ENCODE results near the gene PODXL. TPM values are rescaled to one million over a fixed set of nuclear protein-coding genes. Genes with fewer than 3 reads are reported as not detected.
A peak's percentile ranks its signal among the peaks of the same experiment; 100 is the strongest.

The PODXL gene
- polyA plus RNA-seq, 2 of the 4 experiments (the other 2 are of a cell fraction), result 13.2 to 35.3 TPM

- peak; percentile 93 for TF ChIP-seq MAFK (IDR thresholded peaks at IDR 0.05; ENCODE audit: partially characterized antibody)
- TF ChIP-seq TFCP2L1 (CRISPR knock-in tag; IDR thresholded peaks at IDR 0.05), result no peak
- no peak for DNase-seq (ENCODE audit: low read depth in 1 of 2, low spot score in 1 of 2)
- Histone ChIP-seq H3K4me1 (peaks cover 25% of the 10 kb centered on the region), H3K4me3 (no peak overlapping the region), H3K4me2 (no peak overlapping the region), H3K9me3 (no peaks in the 10 kb centered on the region), H3K27ac (no peak overlapping the region)
- POLR2A ChIA-PET, result no interaction called here
- ATAC-seq, result no peak
- no peak for FAIRE-seq
- CTCF ChIA-PET, result interaction anchor here (0.9 to 4.1 kb wide), 2 partner anchors 11 to 61 kb away, joined by 4 to 15 read pairs; no protein-coding TSS in a partner anchor
Observed at GRCh38 chr7:131524703-131525102, 31.7 kb downstream of the PODXL start.

DNA sequence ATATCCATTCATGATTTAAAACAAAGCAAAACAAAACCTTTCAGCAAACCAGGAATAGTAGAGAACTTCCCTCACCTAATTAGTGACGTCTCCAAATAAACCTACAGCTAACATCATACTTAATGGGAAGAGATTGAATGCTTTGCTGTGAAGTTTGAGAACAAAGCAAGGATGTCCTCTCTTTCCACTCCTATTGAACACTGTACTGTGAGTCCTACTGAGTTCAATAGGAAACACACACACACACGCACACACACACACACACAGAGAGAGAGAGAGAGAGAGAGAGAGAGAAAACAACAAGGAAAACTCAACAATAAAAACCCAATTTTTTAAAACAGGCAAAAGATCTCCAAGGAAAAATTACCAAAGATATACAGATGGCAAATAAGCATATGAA, 32.3 kb downstream of the PODXL start:
- no peak for FAIRE-seq
- peaks cover 25% of the 10 kb centered on the region for H3K4me1 ChIP-seq
- WGBS (ENCODE audit: missing lambda C conversion rate), result 41% methylated on average over 2 of the region's 2 CpGs
- no peak overlapping the region for H3K4me3 ChIP-seq
- no peak for DNase-seq (ENCODE audit: low read depth in 1 of 2, low spot score in 1 of 2)
- TF ChIP-seq GATA3 (IDR thresholded peaks at IDR 0.05; ENCODE audit: borderline replicate concordance) (no peak), POLR2A (IDR thresholded peaks at IDR 0.05; ENCODE audit: low read length) (no peak), FOXS1 (CRISPR knock-in tag; IDR thresholded peaks at IDR 0.05) (no peak), JUNB (IDR thresholded peaks at IDR 0.05) (no peak)
- TF ChIP-seq, protein P1, sequence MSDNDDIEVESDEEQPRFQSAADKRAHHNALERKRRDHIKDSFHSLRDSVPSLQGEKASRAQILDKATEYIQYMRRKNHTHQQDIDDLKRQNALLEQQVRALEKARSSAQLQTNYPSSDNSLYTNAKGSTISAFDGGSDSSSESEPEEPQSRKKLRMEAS (IDR thresholded peaks at IDR 0.05), result no peak
- TF ChIP-seq, protein P2, sequence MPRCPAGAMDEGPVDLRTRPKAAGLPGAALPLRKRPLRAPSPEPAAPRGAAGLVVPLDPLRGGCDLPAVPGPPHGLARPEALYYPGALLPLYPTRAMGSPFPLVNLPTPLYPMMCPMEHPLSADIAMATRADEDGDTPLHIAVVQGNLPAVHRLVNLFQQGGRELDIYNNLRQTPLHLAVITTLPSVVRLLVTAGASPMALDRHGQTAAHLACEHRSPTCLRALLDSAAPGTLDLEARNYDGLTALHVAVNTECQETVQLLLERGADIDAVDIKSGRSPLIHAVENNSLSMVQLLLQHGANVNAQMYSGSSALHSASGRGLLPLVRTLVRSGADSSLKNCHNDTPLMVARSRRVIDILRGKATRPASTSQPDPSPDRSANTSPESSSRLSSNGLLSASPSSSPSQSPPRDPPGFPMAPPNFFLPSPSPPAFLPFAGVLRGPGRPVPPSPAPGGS (IDR thresholded peaks at IDR 0.05), result no peak
- no peak overlapping the region for H3K4me2 ChIP-seq
- H3K27ac ChIP-seq, result no peak overlapping the region
- CTCF ChIA-PET, result interaction anchor here (0.6 to 4.1 kb wide), 4 partner anchors 11 to 501 kb away, joined by 3 to 15 read pairs (median 4); no protein-coding TSS in a partner anchor
- POLR2A ChIA-PET, result no interaction called here
- no peak for ATAC-seq
- no peaks in the 10 kb centered on the region for H3K9me3 ChIP-seq

DNA sequence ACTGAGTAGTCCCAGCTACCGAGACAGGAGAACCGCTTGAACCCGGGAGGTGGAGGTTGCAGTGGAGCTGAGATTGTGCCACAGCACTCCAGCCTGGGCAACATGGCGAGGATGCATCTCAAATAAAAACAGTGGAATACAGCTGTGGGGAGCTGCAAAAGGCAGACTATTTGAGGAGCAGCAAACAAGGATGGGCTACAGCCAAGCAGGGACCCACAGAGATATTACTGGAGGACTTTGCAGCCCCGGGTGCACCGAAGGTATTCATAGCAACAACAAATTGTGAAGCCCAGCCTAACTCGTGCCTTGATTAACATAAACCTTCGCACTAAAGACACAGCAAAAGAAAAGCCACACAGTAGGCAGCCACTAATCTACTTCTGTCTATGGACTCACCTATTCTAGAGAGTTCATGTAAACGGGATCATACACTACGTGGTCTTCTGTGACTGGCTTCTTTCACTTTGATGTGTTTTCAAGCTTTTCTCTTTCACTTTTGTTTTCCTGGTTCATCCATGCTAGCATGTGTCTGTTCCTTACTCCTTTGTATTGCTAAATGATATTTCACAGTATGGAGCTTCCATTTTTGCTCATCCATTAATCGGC, 34.0 kb downstream of the PODXL start:
- no peak overlapping the region for H3K4me3 ChIP-seq
- H3K27ac ChIP-seq, result peak overlapping the region; percentile 52 to 75; a peak in 4 of 6 replicates
- H3K4me1 ChIP-seq, result peaks cover 25% of the 10 kb centered on the region
- 86% methylated on average over 11 of the region's 11 CpGs for WGBS (ENCODE audit: missing lambda C conversion rate)
- POLR2A ChIA-PET, result interaction anchor here (1.2 kb wide), 1 partner anchor 16 kb away, joined by 3 read pairs; no protein-coding TSS in a partner anchor
- H3K9me3 ChIP-seq, result no peaks in the 10 kb centered on the region
- CTCF ChIA-PET, result interaction anchor here (0.5 to 3.5 kb wide), 5 partner anchors 9 to 453 kb away, joined by 3 to 17 read pairs (median 4); no protein-coding TSS in a partner anchor
- DNase-seq (ENCODE audit: low read depth in 1 of 2, low spot score in 1 of 2) (no peak), FAIRE-seq (no peak), ATAC-seq (no peak; a peak in 1 of 6 replicates)
- peak overlapping the region; percentile 56; the same call in 1 of the 3 replicates for H3K4me2 ChIP-seq
- TF ChIP-seq, protein P3, sequence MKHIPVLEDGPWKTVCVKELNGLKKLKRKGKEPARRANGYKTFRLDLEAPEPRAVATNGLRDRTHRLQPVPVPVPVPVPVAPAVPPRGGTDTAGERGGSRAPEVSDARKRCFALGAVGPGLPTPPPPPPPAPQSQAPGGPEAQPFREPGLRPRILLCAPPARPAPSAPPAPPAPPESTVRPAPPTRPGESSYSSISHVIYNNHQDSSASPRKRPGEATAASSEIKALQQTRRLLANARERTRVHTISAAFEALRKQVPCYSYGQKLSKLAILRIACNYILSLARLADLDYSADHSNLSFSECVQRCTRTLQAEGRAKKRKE (CRISPR knock-in tag; IDR thresholded peaks at IDR 0.05; ENCODE audit: low read depth), result no peak
- TF ChIP-seq ZSCAN20 (CRISPR knock-in tag; IDR thresholded peaks at IDR 0.05), result no peak
- TF ChIP-seq EHF (CRISPR knock-in tag; IDR thresholded peaks at IDR 0.05), result no peak
- no peak for TF ChIP-seq MAFK (IDR thresholded peaks at IDR 0.05; ENCODE audit: partially characterized antibody)
- TF ChIP-seq NPAS2 (CRISPR knock-in tag; IDR thresholded peaks at IDR 0.05; ENCODE audit: borderline replicate concordance), result no peak
- TF ChIP-seq ELK1 (IDR thresholded peaks at IDR 0.05; ENCODE audit: low read depth, low read length), result no peak
- no peak for TF ChIP-seq BHLHE40 (IDR thresholded peaks at IDR 0.05; ENCODE audit: low read depth, low read length)
- no peak for TF ChIP-seq RARB (CRISPR knock-in tag; IDR thresholded peaks at IDR 0.05)
- TF ChIP-seq CBX2 (IDR thresholded peaks at IDR 0.05; ENCODE audit: borderline replicate concordance, low read depth), result no peak
- TF ChIP-seq REST (IDR thresholded peaks at IDR 0.05), result no peak
- TF ChIP-seq POLR2A (IDR thresholded peaks at IDR 0.05; ENCODE audit: low read length), result no peak
- TF ChIP-seq HMGXB4 (CRISPR knock-in tag; IDR thresholded peaks at IDR 0.05; ENCODE audit: borderline replicate concordance), result no peak
- TF ChIP-seq JUN (IDR thresholded peaks at IDR 0.05), result no peak
- no peak for TF ChIP-seq EP300 (IDR thresholded peaks at IDR 0.05)
- TF ChIP-seq HOXB5 (CRISPR knock-in tag; IDR thresholded peaks at IDR 0.05), result no peak

All from A549 (cell line).